Measurements from ENCODE around the gene FSCN2. TPM values are rescaled to one million over a fixed set of nuclear protein-coding genes. Genes with fewer than 3 reads are reported as not detected.

Gene FSCN2
- polyA plus RNA-seq, 12 donors, result 1.5 to 3.5 (median 2.4) TPM; not detected in 2

GRCh38 chr17:81539961-81540675, 11.9 kb downstream of the FSCN2 start:
- DNase-seq, result no peak

- no peak for DNase-seq
These were observed 12.5 kb downstream of the FSCN2 start for GRCh38 chr17:81540676-81541027.

- no peak for DNase-seq
These were observed 12.9 kb downstream of the FSCN2 start for GRCh38 chr17:81541123-81541522.

- no peak for DNase-seq
These were observed 14.5 kb downstream of the FSCN2 start for GRCh38 chr17:81542431-81543338.

- no peak for DNase-seq
These were observed 15.1 kb downstream of the FSCN2 start for GRCh38 chr17:81543339-81543675.

- no peak for DNase-seq
These were observed 15.6 kb downstream of the FSCN2 start for GRCh38 chr17:81543756-81544155.

GRCh38 chr17:81544281-81544974, 16.3 kb downstream of the FSCN2 start:
- no peak for DNase-seq

GRCh38 chr17:81545160-81545949, 17.2 kb downstream of the FSCN2 start:
- no peak for DNase-seq

- no peak for DNase-seq
These were observed 18.9 kb downstream of the FSCN2 start for GRCh38 chr17:81546906-81547613.

- no peak for DNase-seq
These were observed 19.4 kb downstream of the FSCN2 start for GRCh38 chr17:81547614-81547982.

- DNase-seq, result no peak
These were observed 20.9 kb downstream of the FSCN2 start for GRCh38 chr17:81549031-81549557.

GRCh38 chr17:81549826-81550225, 21.6 kb downstream of the FSCN2 start:
- DNase-seq, result no peak

- no peak for DNase-seq
These were observed 22.1 kb downstream of the FSCN2 start for GRCh38 chr17:81550285-81550684.

- no peak for DNase-seq
These were observed 22.8 kb downstream of the FSCN2 start for GRCh38 chr17:81550830-81551457.

GRCh38 chr17:81551458-81552243, 23.5 kb downstream of the FSCN2 start:
- DNase-seq, result no peak

GRCh38 chr17:81552244-81553017, 24.3 kb downstream of the FSCN2 start, which contains the start of gene FAAP100:
FAAP100 (minus strand) TSS chr17:81552353; CDS start chr17:81552330, 23 bp downstream.
- DNase-seq, result peak; percentile 75

GRCh38 chr17:81553018-81553615, 24.9 kb downstream of the FSCN2 start:
- DNase-seq, result peak; percentile 62

- DNase-seq, result no peak
These were observed 25.5 kb downstream of the FSCN2 start for GRCh38 chr17:81553616-81554181.
